Loucy (cell line): ENCODE data around the gene CYP2A13.
"Not testable (repeated sequence)": the region's sequence is repeated elsewhere in the genome, so short reads cannot be mapped to it uniquely, and the experiment has no call there.

Source experiments
- H2AFZ ChIP-seq: fragments of 200-600 bp; sonication (generic); 2 replicates; pipeline ENCODE4 v1.6.0; 2016; ENCODE audit warnings: antibody characterized with exemption, mild to moderate bottlenecking, low read length, moderate library complexity
- H3F3A ChIP-seq: fragments of 200-600 bp; 2 replicates; pipeline ENCODE4 v1.6.0; 2016; ENCODE audit warnings: antibody characterized with exemption, low read depth, mild to moderate bottlenecking
- H3K27me3 ChIP-seq: fragments of 200-600 bp; sonication (generic); 2 replicates; pipeline ENCODE4 v1.6.1; 2014; ENCODE audit warnings: low read length, mild to moderate bottlenecking; ENCODE audit not compliant: insufficient read depth, poor library complexity, severe bottlenecking
- H3K36me3 ChIP-seq: fragments of 200-600 bp; sonication (generic); 2 replicates; pipeline ENCODE4 v1.6.1; 2016; ENCODE audit warnings: low read length; ENCODE audit not compliant: insufficient read depth
- H3K4me1 ChIP-seq: fragments of 200-600 bp; sonication (generic); 2 replicates; pipeline ENCODE4 v1.5.1; 2014; ENCODE audit warnings: low read length, mild to moderate bottlenecking; ENCODE audit not compliant: insufficient read depth, poor library complexity, severe bottlenecking
- H3K4me2 ChIP-seq: fragments of 200-600 bp; sonication (generic); 2 replicates; pipeline ENCODE4 v1.6.0; 2014; ENCODE audit warnings: antibody characterized with exemption, low read length, low read depth, mild to moderate bottlenecking; ENCODE audit not compliant: poor library complexity, severe bottlenecking
- H3K4me3 ChIP-seq: fragments of 200-600 bp; sonication (generic); 2 replicates; pipeline ENCODE4 v1.5.1; 2014; ENCODE audit warnings: low read length, mild to moderate bottlenecking, mixed read lengths; ENCODE audit not compliant: poor library complexity, severe bottlenecking
- H3K79me2 ChIP-seq: fragments of 200-600 bp; sonication (generic); 2 replicates; pipeline ENCODE4 v1.6.1; 2014; ENCODE audit warnings: low read length; ENCODE audit not compliant: insufficient read depth
- H3K9ac ChIP-seq: fragments of 200-600 bp; sonication (generic); 2 replicates; pipeline ENCODE4 v1.6.0; 2014; ENCODE audit warnings: mild to moderate bottlenecking, low read depth, low read length, moderate library complexity; ENCODE audit not compliant: poor library complexity, severe bottlenecking
- H3K9me2 ChIP-seq: fragments of 200-600 bp; sonication (generic); replicated peaks from 2 replicates; pipeline ENCODE4 v1.6.1; 2016; ENCODE audit warnings: low read depth, low read length, mixed read lengths
- H3K9me3 ChIP-seq: fragments of 200-600 bp; sonication (generic); 2 replicates; pipeline ENCODE4 v1.6.1; 2014; ENCODE audit warnings: mild to moderate bottlenecking, antibody characterized with exemption, low read length, low read depth; ENCODE audit not compliant: insufficient read depth
- H4K20me1 ChIP-seq: fragments of 200-600 bp; sonication (generic); 2 replicates; pipeline ENCODE4 v1.6.0; 2014; ENCODE audit warnings: antibody characterized with exemption, low read length, mild to moderate bottlenecking; ENCODE audit not compliant: insufficient read depth, poor library complexity, severe bottlenecking
- CTCF ChIP-seq: fragments of 200-600 bp; sonication (generic); conservative IDR thresholded peaks from 2 replicates; pipeline ENCODE4 v1.5.1; 2014; ENCODE audit warnings: mild to moderate bottlenecking, antibody characterized with exemption, low read length
- EZH2phosphoT487 ChIP-seq: fragments of 200-600 bp; IDR thresholded peaks from 2 replicates; pipeline ENCODE4 v1.6.1; 2018; ENCODE audit warnings: antibody characterized with exemption, mild to moderate bottlenecking, moderate library complexity, borderline replicate concordance

CYP2A13 gene

GRCh38 chr19:41088151-41088550 is at the start of gene CYP2A13:
TSS of gene CYP2A13 (plus strand) at chr19:41088451. CDS start at chr19:41088472, 21 bp downstream.
- Histone ChIP-seq H3K4me1 (no peaks in the 10 kb centered on the region), H3K4me3 (no peak within 1 kb of the TSS), H3K36me3 (no peaks in the 10 kb centered on the region), H3K9ac (no peak within 1 kb of the TSS), H3K9me3 (no peaks in the 10 kb centered on the region), H3K9me2 (no peaks in the 10 kb centered on the region), H3F3A (no peaks in the 10 kb centered on the region), H4K20me1 (no peaks in the 10 kb centered on the region), H3K79me2 (no peaks in the 10 kb centered on the region), H3K27me3 (no peaks in the 10 kb centered on the region), H2AFZ (no peak within 1 kb of the TSS), H3K4me2 (no peak within 1 kb of the TSS)
- TF ChIP-seq CTCF (no peak), EZH2phosphoT487 (no peak)

GRCh38 chr19:41039806-41040205 is 48.4 kb upstream of the CYP2A13 start:
- Histone ChIP-seq H3K4me2 (no peak overlapping the region), H3K4me1 (no peaks in the 10 kb centered on the region), H2AFZ (no peak overlapping the region), H3F3A (no peaks in the 10 kb centered on the region), H3K9me2 (no peaks in the 10 kb centered on the region), H3K27me3 (no peaks in the 10 kb centered on the region), H3K4me3 (no peak overlapping the region), H3K79me2 (no peaks in the 10 kb centered on the region), H3K36me3 (no peaks in the 10 kb centered on the region), H4K20me1 (no peaks in the 10 kb centered on the region), H3K9me3 (no peaks in the 10 kb centered on the region), H3K9ac (no peak overlapping the region)
- no peak for TF ChIP-seq CTCF
- no peak for TF ChIP-seq EZH2phosphoT487

GRCh38 chr19:41045095-41045494 is 43.2 kb upstream of the CYP2A13 start:
- H3K9me3 ChIP-seq, H2AFZ ChIP-seq, H3K79me2 ChIP-seq, H3K36me3 ChIP-seq, H3K4me3 ChIP-seq, H3K27me3 ChIP-seq, H3K9me2 ChIP-seq, H4K20me1 ChIP-seq, H3K9ac ChIP-seq, H3K4me2 ChIP-seq, H3F3A ChIP-seq, H3K4me1 ChIP-seq: not testable (repeated sequence)

GRCh38 chr19:41050426-41050825 is 37.8 kb upstream of the CYP2A13 start:
- no peaks in the 10 kb centered on the region for H3K9me3 ChIP-seq
- no peak overlapping the region for H3K4me2 ChIP-seq
- no peaks in the 10 kb centered on the region for H3K79me2 ChIP-seq
- no peak overlapping the region for H2AFZ ChIP-seq
- no peaks in the 10 kb centered on the region for H3K9me2 ChIP-seq
- no peaks in the 10 kb centered on the region for H3K27me3 ChIP-seq
- no peak overlapping the region for H3K9ac ChIP-seq
- no peaks in the 10 kb centered on the region for H4K20me1 ChIP-seq
- no peaks in the 10 kb centered on the region for H3K36me3 ChIP-seq
- no peaks in the 10 kb centered on the region for H3F3A ChIP-seq
- no peak overlapping the region for H3K4me3 ChIP-seq
- no peak for TF ChIP-seq EZH2phosphoT487
- TF ChIP-seq CTCF, result no peak
- H3K4me1 ChIP-seq, result no peaks in the 10 kb centered on the region

- H3K36me3 ChIP-seq, H3K4me2 ChIP-seq, H3K9me3 ChIP-seq, H3K4me1 ChIP-seq, H3K27me3 ChIP-seq, H3K79me2 ChIP-seq, H4K20me1 ChIP-seq, H3F3A ChIP-seq, H3K9me2 ChIP-seq, H3K4me3 ChIP-seq, H2AFZ ChIP-seq, H3K9ac ChIP-seq: not testable (repeated sequence)
These were observed 36.1 kb upstream of the CYP2A13 start for GRCh38 chr19:41052162-41052561.
